Left lung (tissue), 10 donors: ENCODE results near the gene MTHFSD. TPM values are rescaled to one million over a fixed set of nuclear protein-coding genes. Genes with fewer than 3 reads are reported as not detected.

Experiments used
- ATAC-seq: fragments of 200-7000 bp; cut with Tn5 transposase; one replicate; pipeline ENCODE4 v1.9.1; 2020; ENCODE audit warnings: moderate library complexity
- DNase-seq, 4 donors: peaks; one replicate each; pipeline ENCODE4 v3.0.0-alpha.2; 2013 to 2020
- H3K27ac ChIP-seq, 2 donors: fragments of 200-600 bp; sonication (generic) in 1 of 2; one replicate each; pipeline versions ENCODE4 v1.5.0 to v1.8.0; 2020 to 2021
- H3K27me3 ChIP-seq, 2 donors: fragments of 200-600 bp; sonication (generic) in 1 of 2; one replicate each; pipeline versions ENCODE4 v1.5.0 to v1.8.0; 2020 to 2021
- H3K36me3 ChIP-seq, 2 donors: fragments of 200-600 bp; sonication (generic) in 1 of 2; one replicate each; pipeline versions ENCODE4 v1.5.0 to v1.8.0; 2020 to 2021
- H3K4me1 ChIP-seq, 2 donors: fragments of 200-600 bp; one replicate each; pipeline ENCODE4 v1.8.0; 2021
- H3K4me3 ChIP-seq, 2 donors: fragments of 200-600 bp; sonication (generic) in 1 of 2; one replicate each; pipeline versions ENCODE4 v1.5.0 to v1.8.0; 2020 to 2021; ENCODE audit warnings: mild to moderate bottlenecking in 1 of 2
- H3K9me3 ChIP-seq, 2 donors: fragments of 200-600 bp; sonication (generic) in 1 of 2; one replicate each; pipeline versions ENCODE4 v1.5.0 to v1.8.0; 2020 to 2021
- intact Hi-C, 2 donors: fragments of 100-400 bp; cut with DNase I; formaldehyde crosslinking; loops; one replicate each; pipeline versions ENCODE4 v1.11.2 to v1.14.2; 2022
- polyA plus RNA-seq, 6 donors: library from polyadenylated mRNA; unstranded; fragments of 120-200 nt; gene quantifications; one replicate each; pipeline ENCODE4 v1.2.1, GENCODE V29; 2013; ENCODE audit not compliant: insufficient read length in 6 of 6
- total RNA-seq, 2 donors: library from RNA; stranded (reverse); fragmentation: NEBNext Ultra II Directional; extraction: Animal tissue kit (Norgen Biotek cat#: 25700); gene quantifications; one replicate each; pipeline ENCODE4 v1.2.1, GENCODE V29; 2021
- TF ChIP-seq, protein P1 (sequence below), 2 donors: fragments of 200-600 bp; sonication (generic) in 1 of 2; IDR thresholded peaks; one replicate each; pipeline versions ENCODE4 v1.5.0 to v1.8.0; 2021; ENCODE audit warnings: antibody characterized with exemption in 2 of 2
- donor health status: DM: no; HTN: yes; CAD: no.
- donor health status: DM: no; HTN: no; CAD: no.

The MTHFSD gene
- total and polyA plus RNA-seq, 8 donors: 19.7 to 32.5 (median 28.5) TPM

DNA sequence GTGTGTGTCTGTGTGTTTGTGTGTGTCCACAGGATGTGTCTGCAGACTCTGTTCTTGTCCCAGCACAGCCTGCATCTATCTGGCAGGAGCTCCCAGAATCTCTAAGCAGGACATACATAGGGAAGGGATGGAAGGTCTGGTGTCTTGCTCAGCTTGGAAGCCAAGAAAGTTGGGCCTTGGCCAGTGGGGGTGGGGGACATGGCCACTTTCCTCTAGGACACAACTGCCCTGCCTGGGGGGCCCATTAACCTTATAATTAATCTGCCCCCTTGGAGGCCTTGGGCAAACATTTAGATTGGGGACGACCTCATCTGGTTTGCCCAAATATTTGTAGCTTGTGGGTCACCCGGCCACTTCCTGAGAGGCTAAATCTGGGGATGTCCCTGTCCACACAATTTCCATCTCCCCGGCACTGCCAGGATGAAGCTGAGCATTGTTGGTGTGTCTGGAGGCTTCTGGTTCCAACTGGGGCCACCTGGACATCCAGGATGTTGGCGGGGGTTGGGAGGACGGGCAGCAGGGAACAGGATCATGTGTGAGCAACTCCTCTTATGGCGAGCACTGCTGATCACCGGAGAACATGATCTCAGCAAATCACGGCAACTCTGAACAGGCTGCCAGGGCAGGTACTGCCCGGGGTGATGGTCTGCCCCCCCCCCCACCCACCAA is 61.9 kb downstream of the MTHFSD start:
- TF ChIP-seq, protein P1, sequence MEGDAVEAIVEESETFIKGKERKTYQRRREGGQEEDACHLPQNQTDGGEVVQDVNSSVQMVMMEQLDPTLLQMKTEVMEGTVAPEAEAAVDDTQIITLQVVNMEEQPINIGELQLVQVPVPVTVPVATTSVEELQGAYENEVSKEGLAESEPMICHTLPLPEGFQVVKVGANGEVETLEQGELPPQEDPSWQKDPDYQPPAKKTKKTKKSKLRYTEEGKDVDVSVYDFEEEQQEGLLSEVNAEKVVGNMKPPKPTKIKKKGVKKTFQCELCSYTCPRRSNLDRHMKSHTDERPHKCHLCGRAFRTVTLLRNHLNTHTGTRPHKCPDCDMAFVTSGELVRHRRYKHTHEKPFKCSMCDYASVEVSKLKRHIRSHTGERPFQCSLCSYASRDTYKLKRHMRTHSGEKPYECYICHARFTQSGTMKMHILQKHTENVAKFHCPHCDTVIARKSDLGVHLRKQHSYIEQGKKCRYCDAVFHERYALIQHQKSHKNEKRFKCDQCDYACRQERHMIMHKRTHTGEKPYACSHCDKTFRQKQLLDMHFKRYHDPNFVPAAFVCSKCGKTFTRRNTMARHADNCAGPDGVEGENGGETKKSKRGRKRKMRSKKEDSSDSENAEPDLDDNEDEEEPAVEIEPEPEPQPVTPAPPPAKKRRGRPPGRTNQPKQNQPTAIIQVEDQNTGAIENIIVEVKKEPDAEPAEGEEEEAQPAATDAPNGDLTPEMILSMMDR (IDR thresholded peaks at IDR 0.05): no peak
- no peak overlapping the region for H3K4me3 ChIP-seq
- no peaks in the 10 kb centered on the region for H3K9me3 ChIP-seq
- H3K4me1 ChIP-seq: peaks cover 0 to 5% of the 10 kb centered on the region in 2 donors
- intact Hi-C loops: no loop called here
- no peaks in the 10 kb centered on the region for H3K36me3 ChIP-seq
- no peak for DNase-seq
- ATAC-seq: no peak
- peak overlapping the region in 1 of 2 donors; percentile 48 for H3K27ac ChIP-seq
- H3K27me3 ChIP-seq: peaks cover 40 to 91% of the 10 kb centered on the region in 2 donors

DNA sequence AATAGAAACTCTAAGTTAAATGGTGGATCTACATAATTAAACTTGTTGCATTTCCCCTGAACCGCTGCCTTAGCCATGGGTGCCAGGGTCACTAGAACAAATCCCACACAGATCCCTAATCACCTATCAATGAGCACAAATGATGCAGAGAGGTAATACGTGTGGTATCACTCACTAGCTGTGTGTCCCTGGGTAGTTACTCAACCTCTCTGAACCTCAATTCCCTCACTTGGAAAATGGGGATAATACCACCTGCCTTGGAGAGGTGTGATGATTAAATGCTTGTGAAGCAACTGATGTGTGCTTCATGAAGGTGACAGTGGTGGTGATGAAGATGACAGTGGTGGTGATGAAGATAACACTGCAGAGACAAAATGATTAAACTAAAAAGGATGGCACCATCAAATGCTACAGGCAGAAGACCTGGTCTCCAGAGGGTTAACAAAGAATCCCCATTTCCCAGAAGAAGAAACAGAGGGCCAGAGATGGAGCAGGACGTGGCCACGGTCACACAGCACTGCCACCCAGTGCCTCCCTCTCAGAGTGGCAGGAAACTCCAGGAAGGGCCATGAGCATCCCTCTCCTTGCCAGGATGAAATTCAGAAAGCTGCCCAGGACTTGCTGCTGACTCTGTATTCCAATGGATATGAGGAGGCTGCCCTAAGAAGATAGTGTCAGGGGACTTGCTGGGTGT is 62.6 kb downstream of the MTHFSD start:
- no peaks in the 10 kb centered on the region for H3K36me3 ChIP-seq
- no peak overlapping the region for H3K27ac ChIP-seq
- intact Hi-C loops: no loop called here
- no peak for ATAC-seq
- TF ChIP-seq, protein P1 (IDR thresholded peaks at IDR 0.05): no peak
- no peaks in the 10 kb centered on the region for H3K9me3 ChIP-seq
- no peak overlapping the region for H3K4me3 ChIP-seq
- DNase-seq: no peak
- H3K27me3 ChIP-seq: peaks cover 33 to 89% of the 10 kb centered on the region in 2 donors
- peaks cover 0 to 5% of the 10 kb centered on the region in 2 donors for H3K4me1 ChIP-seq

DNA sequence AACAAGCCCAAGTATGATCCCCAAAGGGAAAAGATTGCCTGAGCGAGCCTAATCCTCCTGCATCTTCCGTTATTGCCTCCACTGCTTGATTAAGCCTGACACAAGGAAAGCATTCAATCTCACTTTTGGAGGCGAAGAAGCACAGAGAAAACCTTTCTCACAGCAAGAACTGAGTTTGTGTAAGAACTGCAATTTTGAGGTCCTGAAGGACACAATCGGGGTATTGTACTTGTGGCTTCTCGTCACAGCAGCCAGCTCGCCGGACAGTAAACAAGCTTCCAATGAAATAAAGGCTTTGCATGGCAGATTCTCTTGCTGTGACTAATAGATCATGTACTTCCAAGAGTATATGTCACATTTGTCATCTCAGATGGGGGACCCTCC is 63.4 kb downstream of the MTHFSD start:
- DNase-seq (no peak), ATAC-seq (no peak)
- Histone ChIP-seq H3K4me1 (peaks cover 0 to 5% of the 10 kb centered on the region in 2 donors), H3K9me3 (no peaks in the 10 kb centered on the region), H3K4me3 (no peak overlapping the region), H3K27me3 (peaks cover 25 to 84% of the 10 kb centered on the region in 2 donors), H3K36me3 (no peaks in the 10 kb centered on the region), H3K27ac (peak overlapping the region in 1 of 2 donors; percentile 3)
- intact Hi-C loops: no loop called here
- TF ChIP-seq, protein P1 (IDR thresholded peaks at IDR 0.05): no peak

DNA sequence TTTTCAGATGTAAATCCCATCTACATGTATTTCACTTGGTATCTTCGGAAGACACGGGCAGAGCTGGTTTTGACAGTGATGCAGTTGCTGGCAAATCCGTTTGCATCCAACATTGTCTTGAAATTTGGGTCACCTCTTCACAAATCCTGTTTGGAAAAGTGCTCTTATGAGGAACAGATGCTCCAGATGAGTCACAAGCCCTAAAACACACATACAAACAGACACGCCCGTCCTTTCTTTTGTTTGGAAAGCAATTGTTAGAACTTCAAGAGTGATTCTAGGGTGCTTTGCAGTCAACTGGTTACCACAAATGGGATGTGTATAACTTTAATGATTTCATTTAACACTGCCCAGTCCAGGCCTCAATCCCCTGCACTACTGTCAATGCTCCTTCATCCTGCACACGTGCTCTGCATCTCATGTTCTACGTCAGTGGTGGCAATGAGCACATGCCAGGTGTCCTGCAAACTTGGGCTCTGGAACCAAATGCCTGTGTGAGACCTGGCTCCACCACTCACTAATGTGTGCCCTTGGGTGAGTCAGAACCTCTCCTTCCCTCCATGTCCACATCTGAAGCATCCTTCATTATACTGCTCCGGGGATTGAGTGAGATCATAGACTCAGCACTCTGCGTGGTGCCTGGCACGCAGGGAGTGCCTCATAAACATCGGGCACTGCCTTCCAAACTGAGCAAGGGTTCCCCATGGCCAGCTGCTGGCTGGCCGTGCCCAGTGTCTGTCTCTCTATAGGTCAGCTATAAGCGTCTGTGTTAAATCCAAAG is 64.0 kb downstream of the MTHFSD start:
- ATAC-seq: peak; percentile 53
- intact Hi-C loops: no loop called here
- H3K36me3 ChIP-seq: no peaks in the 10 kb centered on the region
- H3K4me3 ChIP-seq: no peak overlapping the region
- peaks cover 0 to 5% of the 10 kb centered on the region in 2 donors for H3K4me1 ChIP-seq
- H3K9me3 ChIP-seq: no peaks in the 10 kb centered on the region
- TF ChIP-seq, protein P1 (IDR thresholded peaks at IDR 0.05): no peak
- peaks cover 19 to 84% of the 10 kb centered on the region in 2 donors for H3K27me3 ChIP-seq
- H3K27ac ChIP-seq: peak overlapping the region in 1 of 2 donors; percentile 3
- no peak for DNase-seq

DNA sequence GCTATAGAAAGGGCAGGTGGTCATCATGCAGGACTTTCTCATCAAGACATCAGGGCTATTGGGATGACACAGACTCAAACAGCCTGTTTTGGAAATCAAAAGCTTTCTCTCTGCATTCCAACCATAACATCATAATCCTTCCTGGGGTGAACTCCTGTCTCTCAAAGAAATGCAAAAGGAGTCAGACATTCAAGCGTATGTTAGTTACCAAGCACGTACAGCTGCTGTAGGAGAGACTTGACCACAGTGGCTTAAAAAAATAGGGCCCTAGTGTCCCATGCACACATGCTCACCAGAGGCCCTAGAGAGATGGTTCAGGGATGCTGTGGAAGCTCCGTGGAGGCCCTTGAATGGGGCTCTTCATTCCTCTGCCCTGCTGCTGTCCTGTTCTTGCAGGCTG is 69.3 kb downstream of the MTHFSD start:
- Histone ChIP-seq H3K27me3 (peaks cover 0 to 53% of the 10 kb centered on the region in 2 donors), H3K9me3 (peaks cover 0 to 10% of the 10 kb centered on the region in 2 donors), H3K4me3 (no peak overlapping the region), H3K36me3 (peaks cover 0 to 4% of the 10 kb centered on the region in 2 donors), H3K4me1 (no peaks in the 10 kb centered on the region), H3K27ac (no peak overlapping the region)
- DNase-seq: no peak
- TF ChIP-seq, protein P1 (IDR thresholded peaks at IDR 0.05): no peak
- no peak for ATAC-seq
- intact Hi-C loops: no loop called here
